Measurements from ENCODE around the gene PSMB5. TPM values are rescaled to one million over a fixed set of nuclear protein-coding genes. Genes with fewer than 3 reads are reported as not detected.

PSMB5 gene
- total RNA-seq, 5 donors from 2014 or later (not counting 1 experiment from before 2014, with no cell fraction given): 20.6 to 43.9 (median 38.0) TPM

- Histone ChIP-seq H3K4me1 (ENCODE audit: control insufficient read depth in 1 of 2, extremely low read depth in 1 of 2, insufficient read depth in 2 of 2, low read length in 2 of 2) (peaks cover 33 to 39% of the 10 kb centered on the region in 2 experiments), H3K36me3 (ENCODE audit: control insufficient read depth in 2 of 2, extremely low read depth in 1 of 2, insufficient read depth in 1 of 2, low read length in 1 of 2) (peaks cover 0 to 15% of the 10 kb centered on the region in 2 donors), H3K9me3 (no peaks in the 10 kb centered on the region), H3K4me3 (ENCODE audit: control insufficient read depth in 1 of 2, extremely low read depth in 1 of 2, low read length in 1 of 2) (no peak overlapping the region), H3K27me3 (replicated peaks in 1 of 2; ENCODE audit: control insufficient read depth in 2 of 2, extremely low read depth in 1 of 2, insufficient read depth in 2 of 2, low read length in 1 of 2) (no peaks in the 10 kb centered on the region), H3K27ac (ENCODE audit: low read length) (peak overlapping the region; percentile 22)
- POLR2A ChIA-PET: interaction anchor here (0.6 to 1.0 kb wide), 4 partner anchors 10 to 457 kb away, joined by 3 to 6 read pairs (median 4); no protein-coding TSS in a partner anchor
- DNase-seq: peak in 2 of 35 experiments; percentile 11 to 12
- Mint-ChIP-seq H3K9me3 (no peaks in the 10 kb centered on the region), H3K36me3 (peaks cover 24% of the 10 kb centered on the region), H3K4me3 (peak overlapping the region; percentile 22 to 71 (median 67)), H3K27me3 (no peaks in the 10 kb centered on the region), H3K27ac (peak overlapping the region; percentile 77 to 90), H3K4me1 (peaks cover 55 to 64% (median 56%) of the 10 kb centered on the region in 3 donors)
- 90% methylated on average over 2 of the region's 8 CpGs for WGBS (ENCODE audit: insufficient coverage)
- CTCF ChIA-PET: interaction anchor here (0.5 to 3.0 kb wide), 6 partner anchors 26 to 68 kb away, joined by 3 to 11 read pairs (median 4); no protein-coding TSS in a partner anchor
- ATAC-seq (replicated peaks in 1 of 4): peak; percentile 38 to 60 (median 46)
Measured at GRCh38 chr14:23023022-23023794, 11.5 kb downstream of the PSMB5 start.

DNA sequence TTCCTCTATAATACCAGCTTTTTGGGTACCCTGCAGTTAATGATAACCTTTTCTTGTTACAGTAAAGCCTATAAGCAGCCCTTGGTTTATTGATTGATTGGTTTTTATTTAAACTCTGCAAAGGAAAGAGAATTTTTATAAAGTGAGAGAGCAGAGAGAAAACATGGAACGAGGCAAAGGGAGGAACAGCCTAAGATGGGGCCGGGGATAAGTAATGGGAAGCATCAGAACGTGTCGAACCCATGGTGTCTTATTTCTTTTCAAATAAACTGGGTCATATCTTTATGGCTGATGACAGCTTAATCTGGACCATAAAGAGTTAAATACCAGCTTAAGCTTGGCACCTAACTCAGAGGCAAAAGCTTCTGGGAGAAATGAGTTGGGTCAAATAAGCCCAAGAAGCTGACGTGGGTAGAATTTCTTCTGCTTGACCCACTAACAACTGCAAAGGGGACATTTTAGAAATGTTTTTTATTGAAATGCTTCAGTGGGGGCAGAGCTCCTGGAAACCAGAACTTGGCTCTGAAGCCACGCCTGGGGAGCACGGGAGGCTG, 12.7 kb downstream of the PSMB5 start:
- H3K27me3 ChIP-seq (replicated peaks in 1 of 2; ENCODE audit: control insufficient read depth in 2 of 2, extremely low read depth in 1 of 2, insufficient read depth in 2 of 2, low read length in 1 of 2): no peaks in the 10 kb centered on the region
- ChIA-PET POLR2A (interaction anchor here in 1 of 2 donors (0.5 to 0.6 kb wide), 3 partner anchors 10 to 107 kb away, joined by 3 to 6 read pairs (median 4); no protein-coding TSS in a partner anchor), CTCF (interaction anchor here in 1 of 2 donors (0.8 to 3.0 kb wide), 2 partner anchors 26 to 36 kb away, joined by 3 to 11 read pairs; no protein-coding TSS in a partner anchor)
- H3K4me1 ChIP-seq (ENCODE audit: control insufficient read depth in 1 of 2, extremely low read depth in 1 of 2, insufficient read depth in 2 of 2, low read length in 2 of 2): peaks cover 30 to 38% of the 10 kb centered on the region in 2 experiments
- WGBS (ENCODE audit: insufficient coverage): 92% methylated on average over 5 of the region's 7 CpGs
- H3K9me3 ChIP-seq: no peaks in the 10 kb centered on the region
- DNase-seq (no peak), ATAC-seq (replicated peaks in 1 of 4) (no peak)
- H3K4me1 Mint-ChIP-seq: peaks cover 48 to 56% (median 49%) of the 10 kb centered on the region in 3 donors
- peak overlapping the region; percentile 83 to 95 for H3K27ac Mint-ChIP-seq
- H3K36me3 ChIP-seq (ENCODE audit: control insufficient read depth in 2 of 2, extremely low read depth in 1 of 2, insufficient read depth in 1 of 2, low read length in 1 of 2): peaks cover 0 to 15% of the 10 kb centered on the region in 2 donors
- no peaks in the 10 kb centered on the region for H3K9me3 Mint-ChIP-seq
- H3K4me3 Mint-ChIP-seq: peak overlapping the region; percentile 71 to 76 (median 71)
- no peaks in the 10 kb centered on the region for H3K27me3 Mint-ChIP-seq
- H3K27ac ChIP-seq (ENCODE audit: low read length): no peak overlapping the region
- H3K4me3 ChIP-seq (ENCODE audit: control insufficient read depth in 1 of 2, extremely low read depth in 1 of 2, low read length in 1 of 2): no peak overlapping the region
- H3K36me3 Mint-ChIP-seq: peaks cover 17% of the 10 kb centered on the region

DNA sequence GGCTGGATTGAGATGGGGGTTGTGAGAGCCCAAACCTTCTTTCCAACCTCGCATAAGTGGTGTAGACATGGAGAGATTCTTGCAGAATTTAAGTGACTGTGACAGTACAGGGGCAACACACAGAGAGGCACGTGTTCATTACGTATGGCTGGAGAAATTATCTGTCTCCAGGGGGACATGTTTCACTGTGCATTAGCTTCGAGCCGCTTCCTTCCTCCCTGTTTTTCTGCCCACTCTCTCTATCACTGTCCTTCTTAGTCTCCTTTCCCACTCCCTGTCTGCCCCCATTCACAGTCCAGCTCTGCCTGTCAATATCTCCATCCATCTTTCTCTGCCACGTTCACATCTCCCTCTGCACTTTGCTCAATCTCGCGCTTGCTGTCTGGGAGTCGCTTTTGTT, 13.3 kb downstream of the PSMB5 start:
- ChIA-PET POLR2A (interaction anchor here in 1 of 2 donors (0.5 to 0.6 kb wide), 2 partner anchors 9 to 106 kb away, joined by 3 to 4 read pairs; no protein-coding TSS in a partner anchor), CTCF (interaction anchor here (0.7 to 3.0 kb wide), 5 partner anchors 14 to 35 kb away, joined by 4 to 11 read pairs (median 5); no protein-coding TSS in a partner anchor)
- WGBS (ENCODE audit: insufficient coverage): 54% methylated on average over 4 of the region's 9 CpGs
- DNase-seq (no peak), ATAC-seq (replicated peaks in 1 of 4) (peak in 1 of 4 experiments; percentile 20)
- Mint-ChIP-seq H3K4me1 (peaks cover 48 to 56% (median 49%) of the 10 kb centered on the region in 3 donors), H3K9me3 (no peaks in the 10 kb centered on the region), H3K4me3 (peak overlapping the region; percentile 71 to 76 (median 71)), H3K27me3 (no peaks in the 10 kb centered on the region), H3K27ac (peak overlapping the region; percentile 83 to 95), H3K36me3 (peaks cover 17% of the 10 kb centered on the region)
- Histone ChIP-seq H3K36me3 (ENCODE audit: control insufficient read depth in 2 of 2, extremely low read depth in 1 of 2, insufficient read depth in 1 of 2, low read length in 1 of 2) (peaks cover 0 to 15% of the 10 kb centered on the region in 2 donors), H3K9me3 (no peaks in the 10 kb centered on the region), H3K4me3 (ENCODE audit: control insufficient read depth in 1 of 2, extremely low read depth in 1 of 2, low read length in 1 of 2) (no peak overlapping the region), H3K27me3 (replicated peaks in 1 of 2; ENCODE audit: control insufficient read depth in 2 of 2, extremely low read depth in 1 of 2, insufficient read depth in 2 of 2, low read length in 1 of 2) (no peaks in the 10 kb centered on the region), H3K4me1 (ENCODE audit: control insufficient read depth in 1 of 2, extremely low read depth in 1 of 2, insufficient read depth in 2 of 2, low read length in 2 of 2) (peaks cover 30 to 38% of the 10 kb centered on the region in 2 experiments), H3K27ac (ENCODE audit: low read length) (no peak overlapping the region)

GRCh38 chr14:23020143-23021128, 14.3 kb downstream of the PSMB5 start:
- Mint-ChIP-seq H3K4me3 (peak overlapping the region; percentile 71 to 76 (median 71)), H3K27me3 (no peaks in the 10 kb centered on the region), H3K36me3 (peaks cover 9% of the 10 kb centered on the region), H3K27ac (peak overlapping the region; percentile 83 to 95), H3K9me3 (no peaks in the 10 kb centered on the region), H3K4me1 (peaks cover 43 to 55% (median 45%) of the 10 kb centered on the region in 3 donors)
- Histone ChIP-seq H3K27ac (ENCODE audit: low read length) (no peak overlapping the region), H3K9me3 (no peaks in the 10 kb centered on the region), H3K4me1 (ENCODE audit: control insufficient read depth in 1 of 2, extremely low read depth in 1 of 2, insufficient read depth in 2 of 2, low read length in 2 of 2) (peaks cover 28 to 38% of the 10 kb centered on the region in 2 experiments), H3K36me3 (ENCODE audit: control insufficient read depth in 2 of 2, extremely low read depth in 1 of 2, insufficient read depth in 1 of 2, low read length in 1 of 2) (peaks cover 0 to 6% of the 10 kb centered on the region in 2 donors), H3K4me3 (ENCODE audit: control insufficient read depth in 1 of 2, extremely low read depth in 1 of 2, low read length in 1 of 2) (peak overlapping the region in 1 of 2 donors; percentile 2), H3K27me3 (replicated peaks in 1 of 2; ENCODE audit: control insufficient read depth in 2 of 2, extremely low read depth in 1 of 2, insufficient read depth in 2 of 2, low read length in 1 of 2) (no peaks in the 10 kb centered on the region)
- 40% methylated on average over 2 of the region's 7 CpGs for WGBS (ENCODE audit: insufficient coverage)
- ATAC-seq (replicated peaks in 1 of 4) (peak; percentile 67 to 85 (median 68)), DNase-seq (peak in 4 of 35 experiments; percentile 11 to 45 (median 31))
- POLR2A ChIA-PET: interaction anchor here in 1 of 2 donors (0.6 to 0.7 kb wide), 2 partner anchors 10 to 254 kb away, joined by 3 to 4 read pairs; partner anchors contain the start of gene OXA1L
- CTCF ChIA-PET: interaction anchor here (0.6 to 3.0 kb wide), 9 partner anchors 13 to 449 kb away, joined by 3 to 11 read pairs (median 5); no protein-coding TSS in a partner anchor

GRCh38 chr14:23018107-23018506, 16.6 kb downstream of the PSMB5 start:
- no peaks in the 10 kb centered on the region for H3K36me3 ChIP-seq (ENCODE audit: control insufficient read depth in 2 of 2, extremely low read depth in 1 of 2, insufficient read depth in 1 of 2, low read length in 1 of 2)
- H3K4me3 ChIP-seq (ENCODE audit: control insufficient read depth in 1 of 2, extremely low read depth in 1 of 2, low read length in 1 of 2): no peak overlapping the region
- no peak for DNase-seq
- Mint-ChIP-seq H3K4me1 (peaks cover 25 to 34% (median 29%) of the 10 kb centered on the region in 3 donors), H3K4me3 (no peak overlapping the region), H3K9me3 (no peaks in the 10 kb centered on the region), H3K27ac (no peak overlapping the region), H3K36me3 (no peaks in the 10 kb centered on the region), H3K27me3 (no peaks in the 10 kb centered on the region)
- POLR2A ChIA-PET: no interaction called here
- CTCF ChIA-PET: no interaction called here
- H3K4me1 ChIP-seq (ENCODE audit: control insufficient read depth in 1 of 2, extremely low read depth in 1 of 2, insufficient read depth in 2 of 2, low read length in 2 of 2): peaks cover 9 to 26% of the 10 kb centered on the region in 2 experiments
- no peaks in the 10 kb centered on the region for H3K27me3 ChIP-seq (replicated peaks in 1 of 2; ENCODE audit: control insufficient read depth in 2 of 2, extremely low read depth in 1 of 2, insufficient read depth in 2 of 2, low read length in 1 of 2)
- no peaks in the 10 kb centered on the region for H3K9me3 ChIP-seq
- no peak overlapping the region for H3K27ac ChIP-seq (ENCODE audit: low read length)
- no peak for ATAC-seq (replicated peaks in 1 of 4)

Measured in T-cell (primary cell).